Measurements from ENCODE around the gene HNRNPLL. TPM values are rescaled to one million over a fixed set of nuclear protein-coding genes. Genes with fewer than 3 reads are reported as not detected.

The HNRNPLL gene
- total RNA-seq, 1 experiment from 2014 or later, result 73.8 TPM

GRCh38 chr2:38565333-38565732 is 37.4 kb downstream of the HNRNPLL start:
- no TSS peak for BruUV-seq (replicated peaks)
- H3K27ac ChIP-seq (ENCODE audit: low read depth, low read length, poor library complexity, severe bottlenecking), result no peak overlapping the region
- no peaks in the 10 kb centered on the region for H3K9me3 ChIP-seq (ENCODE audit: low read depth, low read length, poor library complexity, severe bottlenecking)
- no peaks in the 10 kb centered on the region for H3K4me1 ChIP-seq (ENCODE audit: insufficient read depth, low read length, poor library complexity, severe bottlenecking)
- no peak for DNase-seq (ENCODE audit: low spot score)
- peaks cover 64% of the 10 kb centered on the region for H3K36me3 ChIP-seq (ENCODE audit: insufficient read depth, low read length, poor library complexity, severe bottlenecking)
- POLR2A ChIA-PET (ENCODE audit: low non-redundant PET), result no interaction called here
- no peaks in the 10 kb centered on the region for H3K27me3 ChIP-seq (replicated peaks; ENCODE audit: insufficient read depth, low read depth, low read length, poor library complexity)
- intact Hi-C loops (cut with micrococcal nuclease; ENCODE audit: unreplicated experiment), result no loop called here
- H3K4me3 ChIP-seq (ENCODE audit: low read depth, low read length, poor library complexity, severe bottlenecking), result no peak overlapping the region
- TF ChIP-seq CTCF (conservative IDR thresholded peaks at IDR 0.05; ENCODE audit: low read depth, low read length), result no peak
- TF ChIP-seq EZH2 (IDR thresholded peaks at IDR 0.05; ENCODE audit: borderline replicate concordance, low read depth, low read length, poor library complexity, severe bottlenecking), result no peak
- CTCF ChIA-PET, result no interaction called here

GRCh38 chr2:38561691-38562090 is 41.0 kb downstream of the HNRNPLL start:
- Histone ChIP-seq H3K27me3 (replicated peaks; ENCODE audit: insufficient read depth, low read depth, low read length, poor library complexity) (no peaks in the 10 kb centered on the region), H3K4me3 (ENCODE audit: low read depth, low read length, poor library complexity, severe bottlenecking) (no peak overlapping the region), H3K36me3 (ENCODE audit: insufficient read depth, low read length, poor library complexity, severe bottlenecking) (peaks cover 35% of the 10 kb centered on the region), H3K4me1 (ENCODE audit: insufficient read depth, low read length, poor library complexity, severe bottlenecking) (no peaks in the 10 kb centered on the region), H3K9me3 (ENCODE audit: low read depth, low read length, poor library complexity, severe bottlenecking) (no peaks in the 10 kb centered on the region), H3K27ac (ENCODE audit: low read depth, low read length, poor library complexity, severe bottlenecking) (no peak overlapping the region)
- intact Hi-C loops (cut with micrococcal nuclease; ENCODE audit: unreplicated experiment), result no loop called here
- CTCF ChIA-PET, result interaction anchor here (0.5 kb wide), 1 partner anchor 24 kb away, joined by 4 read pairs; no protein-coding TSS in a partner anchor
- BruUV-seq (replicated peaks), result no TSS peak
- DNase-seq (ENCODE audit: low spot score), result no peak
- POLR2A ChIA-PET (ENCODE audit: low non-redundant PET), result no interaction called here
- no peak for TF ChIP-seq CTCF (conservative IDR thresholded peaks at IDR 0.05; ENCODE audit: low read depth, low read length)
- TF ChIP-seq EZH2 (IDR thresholded peaks at IDR 0.05; ENCODE audit: borderline replicate concordance, low read depth, low read length, poor library complexity, severe bottlenecking), result no peak

- CTCF ChIA-PET, result no interaction called here
- TF ChIP-seq EZH2 (IDR thresholded peaks at IDR 0.05; ENCODE audit: borderline replicate concordance, low read depth, low read length, poor library complexity, severe bottlenecking) (no peak), CTCF (conservative IDR thresholded peaks at IDR 0.05; ENCODE audit: low read depth, low read length) (no peak)
- Histone ChIP-seq H3K27ac (ENCODE audit: low read depth, low read length, poor library complexity, severe bottlenecking) (no peak overlapping the region), H3K36me3 (ENCODE audit: insufficient read depth, low read length, poor library complexity, severe bottlenecking) (peaks cover 27% of the 10 kb centered on the region), H3K4me1 (ENCODE audit: insufficient read depth, low read length, poor library complexity, severe bottlenecking) (no peaks in the 10 kb centered on the region), H3K4me3 (ENCODE audit: low read depth, low read length, poor library complexity, severe bottlenecking) (no peak overlapping the region), H3K9me3 (ENCODE audit: low read depth, low read length, poor library complexity, severe bottlenecking) (no peaks in the 10 kb centered on the region), H3K27me3 (replicated peaks; ENCODE audit: insufficient read depth, low read depth, low read length, poor library complexity) (no peaks in the 10 kb centered on the region)
- BruUV-seq (replicated peaks), result no TSS peak
- no peak for DNase-seq (ENCODE audit: low spot score)
- POLR2A ChIA-PET (ENCODE audit: low non-redundant PET), result no interaction called here
- intact Hi-C loops (cut with micrococcal nuclease; ENCODE audit: unreplicated experiment), result no loop called here
These were observed 42.6 kb downstream of the HNRNPLL start for GRCh38 chr2:38560092-38560491.
